Measurements from ENCODE around the gene FBXO10.
"Not testable (repeated sequence)": the region's sequence is repeated elsewhere in the genome, so short reads cannot be mapped to it uniquely, and the experiment has no call there.

Gene FBXO10

DNA sequence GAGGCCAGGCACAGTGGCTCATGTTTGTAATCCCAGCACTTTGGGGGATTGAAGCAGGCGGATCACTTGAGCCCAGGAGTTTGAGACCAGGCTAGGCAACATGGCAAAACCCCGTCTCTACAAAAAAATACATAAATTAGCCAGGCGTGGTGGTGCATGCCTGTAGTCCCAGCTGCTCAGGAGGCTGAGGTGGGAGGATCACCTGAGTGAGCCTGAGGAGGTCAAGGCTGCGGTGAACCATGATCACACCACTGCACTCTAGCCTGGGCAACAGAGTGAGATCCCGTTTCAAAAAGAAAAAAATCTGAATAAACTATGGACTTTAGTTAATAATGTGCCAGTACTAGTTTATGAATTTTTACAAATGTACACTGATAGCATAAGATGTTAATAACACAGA lies 66.1 kb downstream of the FBXO10 start:
- DNase-seq = not testable (repeated sequence)

DNA sequence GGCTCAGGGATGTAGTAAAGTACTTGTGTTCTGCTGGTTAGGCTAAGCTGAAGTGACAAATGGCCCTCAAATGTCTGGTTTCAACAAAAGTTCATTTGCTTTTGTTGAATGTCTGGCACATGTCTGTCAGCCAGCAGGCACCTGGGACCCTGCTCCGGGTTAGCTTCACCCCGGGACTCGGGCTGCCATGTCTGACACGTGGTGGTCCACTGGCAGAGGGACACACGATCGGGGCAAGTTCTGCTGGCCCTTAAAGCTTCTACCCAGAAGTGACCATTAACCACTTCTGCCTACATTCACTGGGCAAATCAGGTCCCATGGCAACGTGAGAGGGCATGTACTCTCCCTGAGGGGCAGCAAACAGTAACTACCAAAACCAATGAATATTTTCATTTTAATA lies 66.6 kb downstream of the FBXO10 start:
- DNase-seq = no peak

DNA sequence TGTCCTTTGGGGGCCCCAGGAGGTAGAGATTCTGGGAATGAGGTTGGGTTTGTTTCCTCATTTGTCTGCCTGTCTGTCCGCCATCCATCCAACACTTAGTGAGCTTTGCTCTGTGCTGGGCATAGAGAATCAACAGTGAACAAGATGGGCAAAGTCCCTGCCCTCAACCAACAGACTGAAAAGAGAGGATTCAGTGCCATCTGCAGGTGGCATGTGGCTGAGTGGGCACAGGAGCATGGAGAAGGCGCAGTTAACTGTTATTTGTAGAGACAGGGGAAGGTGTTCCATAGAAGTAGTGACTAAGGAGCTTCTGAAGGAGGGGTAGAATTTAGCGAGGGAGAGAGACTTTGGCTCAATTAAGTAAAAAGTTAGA lies 67.4 kb downstream of the FBXO10 start:
- DNase-seq = peak; percentile 19

DNA sequence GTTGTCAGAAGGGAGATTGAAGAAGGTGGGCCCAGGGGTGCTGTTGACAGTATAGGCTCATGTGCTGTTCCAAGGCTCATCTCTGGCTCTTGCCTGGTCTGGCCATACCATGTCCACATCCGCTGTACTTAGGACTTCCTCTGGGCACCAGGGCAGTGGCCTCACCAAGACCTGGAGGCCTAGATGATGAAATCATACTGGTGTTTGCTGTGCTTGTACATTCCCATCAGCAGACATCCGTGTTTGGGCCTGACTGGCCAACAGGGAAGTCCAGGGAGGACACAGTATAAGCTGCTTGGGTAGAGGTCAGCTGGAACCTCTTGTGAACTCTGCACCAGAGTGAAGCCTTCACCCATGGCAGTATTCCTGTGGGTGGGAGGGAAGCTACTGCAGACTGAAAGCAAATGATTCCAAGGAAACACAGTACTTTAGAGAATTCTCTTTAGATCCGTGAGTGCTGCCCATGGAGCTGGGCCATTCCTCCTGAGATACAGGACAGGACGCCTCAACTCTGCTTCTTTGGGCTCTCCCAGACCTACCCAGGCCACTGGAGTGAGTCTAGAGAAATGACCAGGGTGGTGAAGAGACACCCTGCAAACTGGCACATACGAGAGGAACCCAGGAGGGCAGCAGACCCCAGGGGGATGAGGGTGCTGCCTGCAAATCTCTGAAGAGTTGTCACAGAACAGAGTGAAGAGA lies 67.9 kb downstream of the FBXO10 start:
- DNase-seq = no peak

DNA sequence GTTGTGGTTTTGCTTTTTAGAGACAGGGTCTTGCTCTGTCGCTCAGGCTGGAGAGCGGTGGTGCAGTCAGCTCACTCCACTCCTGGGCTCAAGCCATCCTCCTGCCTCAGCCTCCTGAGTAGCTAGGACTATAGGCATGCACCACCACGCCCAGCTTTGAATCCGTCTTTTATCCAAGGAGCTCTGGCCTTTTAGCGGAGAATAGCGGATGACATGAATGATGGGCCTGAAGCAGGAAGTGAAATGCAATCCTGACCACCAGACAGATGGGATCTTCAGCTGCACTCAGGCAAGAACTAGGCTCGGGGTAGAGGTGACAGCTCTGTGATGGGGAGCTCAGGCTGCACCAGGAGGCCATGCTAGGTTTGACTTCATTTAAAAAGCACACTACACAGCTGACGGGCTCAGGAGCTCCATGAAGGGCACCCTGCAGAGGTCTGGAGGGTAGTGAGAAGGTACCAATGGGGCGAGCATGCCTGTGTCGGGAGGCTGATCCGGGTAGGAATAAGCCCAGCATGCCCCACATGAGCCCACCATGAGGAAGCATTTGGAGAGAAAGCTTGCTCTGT lies 68.5 kb downstream of the FBXO10 start:
- no peak for DNase-seq

DNA sequence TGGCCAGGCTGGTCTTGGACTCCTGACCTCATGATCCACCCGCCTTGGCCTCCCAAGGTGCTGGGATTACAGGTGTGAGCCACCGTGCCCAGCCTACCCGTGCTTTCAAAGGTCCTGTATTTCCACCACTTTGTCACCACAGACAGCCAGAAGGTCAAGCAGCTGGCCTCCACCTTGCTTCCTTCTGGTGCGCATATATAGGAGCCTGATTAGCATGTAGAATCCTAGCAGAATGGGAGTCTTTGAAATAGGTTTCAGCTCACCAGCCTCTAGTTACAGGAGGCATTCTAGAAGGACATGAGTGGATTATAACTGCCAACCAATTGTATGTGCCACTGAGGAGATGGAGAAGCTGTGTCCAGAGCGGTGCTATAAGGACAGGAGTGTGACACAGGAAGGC lies 71.6 kb downstream of the FBXO10 start:
- no peak for DNase-seq

DNA sequence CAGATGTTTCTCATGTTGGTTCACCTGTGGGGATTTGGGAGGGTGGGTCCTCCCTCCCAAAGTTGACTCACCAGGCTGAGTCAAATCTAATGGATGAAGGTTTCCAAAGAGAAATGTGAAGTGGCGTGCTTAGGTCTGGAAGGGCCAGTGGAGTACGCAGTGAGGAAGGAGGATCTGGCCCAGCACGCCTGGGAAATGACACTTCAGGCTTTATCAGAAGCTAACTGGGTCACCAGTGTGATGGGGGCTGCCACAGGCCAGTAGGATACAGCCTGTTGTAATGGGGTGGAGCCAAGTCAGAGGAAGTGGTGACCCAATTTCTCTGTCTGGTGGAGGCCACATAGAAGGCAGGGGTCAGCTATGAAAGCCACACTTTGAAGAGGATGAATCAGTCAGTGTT lies 72.4 kb downstream of the FBXO10 start:
- peak; percentile 22 for DNase-seq

DNA sequence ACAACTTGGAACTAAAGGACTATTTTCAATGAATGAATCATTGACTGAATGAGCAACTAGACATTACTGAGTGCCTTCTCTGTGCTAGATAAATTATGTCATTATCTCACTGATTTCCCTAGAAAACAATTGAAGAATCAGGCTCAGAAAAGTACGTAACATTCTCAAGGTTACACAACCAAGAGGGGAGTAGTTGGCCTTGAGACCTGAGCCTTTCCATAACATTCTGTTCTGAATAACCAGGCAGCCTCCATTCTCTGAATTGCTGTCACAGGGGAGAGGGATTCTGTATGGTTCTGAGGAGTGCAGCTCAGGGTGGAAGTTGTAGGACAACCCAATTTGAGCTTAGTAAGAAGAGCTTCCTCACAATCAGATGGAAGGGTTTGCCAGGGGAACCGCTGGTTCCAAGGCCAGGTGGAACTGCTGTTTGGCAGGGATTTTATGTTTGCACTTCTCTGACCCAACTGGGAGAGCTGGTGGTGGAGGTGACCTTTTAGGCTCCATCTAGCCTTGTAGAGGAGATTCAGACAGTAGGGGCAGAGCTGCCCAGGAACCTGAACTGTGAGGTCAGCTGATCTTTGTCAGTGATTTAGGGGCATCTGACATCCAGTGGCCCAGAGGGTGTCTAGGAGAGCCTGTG lies 74.1 kb downstream of the FBXO10 start:
- no peak for DNase-seq

DNA sequence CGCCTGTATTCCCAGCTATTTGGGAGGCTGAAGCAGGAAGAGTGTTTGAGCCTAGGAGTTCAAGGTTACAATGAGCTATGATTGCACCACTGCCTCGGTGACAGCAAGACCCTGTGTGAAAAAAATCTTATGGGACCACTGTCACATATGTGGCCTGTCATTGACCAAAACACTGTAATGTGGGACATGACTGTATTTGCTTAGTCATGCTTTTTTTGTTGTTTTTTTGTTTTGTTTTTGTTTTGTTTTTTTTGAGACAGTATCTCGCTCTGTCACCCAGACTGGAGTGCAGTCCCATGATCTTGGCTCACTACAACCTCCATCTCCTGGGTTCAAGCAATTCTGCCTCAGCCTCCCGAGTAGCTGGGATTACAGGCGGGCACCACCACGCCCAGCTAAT lies 76.9 kb downstream of the FBXO10 start:
- no peak for DNase-seq

DNA sequence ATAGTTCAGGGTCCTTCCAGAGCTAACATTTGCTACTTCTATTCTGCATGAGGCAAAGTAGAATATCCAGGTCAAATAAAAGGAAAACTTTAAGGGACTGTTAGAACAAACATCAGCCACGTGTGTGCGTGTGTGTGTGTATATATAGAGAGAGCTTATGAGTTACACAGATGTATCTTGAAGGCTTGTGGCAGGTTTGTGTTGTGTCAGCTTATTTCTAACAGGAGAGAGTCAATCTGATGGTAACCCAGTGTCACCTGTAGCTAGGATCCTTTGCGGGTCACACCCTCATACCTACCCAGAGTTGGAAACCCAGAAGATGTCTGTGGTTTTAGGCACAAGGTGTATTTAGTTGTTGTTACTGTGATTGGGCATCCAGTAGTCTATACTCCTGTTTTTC lies 77.7 kb downstream of the FBXO10 start:
- no peak for DNase-seq

DNA sequence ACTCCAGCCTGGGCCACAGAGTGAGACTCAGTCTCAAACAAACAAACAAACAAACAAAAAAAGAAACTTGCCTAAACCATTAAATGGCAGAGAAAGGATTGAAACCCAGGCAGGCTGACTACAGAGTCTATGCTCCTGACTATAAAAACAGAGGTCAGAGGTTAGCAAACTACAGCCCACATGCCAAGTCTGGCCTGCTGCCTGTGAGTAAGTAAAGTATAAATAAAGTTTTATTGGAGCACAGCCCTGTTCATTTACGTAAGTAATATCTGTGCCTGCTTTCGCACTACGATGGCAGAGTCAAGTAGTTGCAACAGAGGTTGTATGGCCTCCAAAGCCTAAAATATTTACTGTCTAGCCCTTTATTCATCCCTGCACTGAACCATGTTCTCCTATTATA lies 78.9 kb downstream of the FBXO10 start:
- DNase-seq = no peak

DNA sequence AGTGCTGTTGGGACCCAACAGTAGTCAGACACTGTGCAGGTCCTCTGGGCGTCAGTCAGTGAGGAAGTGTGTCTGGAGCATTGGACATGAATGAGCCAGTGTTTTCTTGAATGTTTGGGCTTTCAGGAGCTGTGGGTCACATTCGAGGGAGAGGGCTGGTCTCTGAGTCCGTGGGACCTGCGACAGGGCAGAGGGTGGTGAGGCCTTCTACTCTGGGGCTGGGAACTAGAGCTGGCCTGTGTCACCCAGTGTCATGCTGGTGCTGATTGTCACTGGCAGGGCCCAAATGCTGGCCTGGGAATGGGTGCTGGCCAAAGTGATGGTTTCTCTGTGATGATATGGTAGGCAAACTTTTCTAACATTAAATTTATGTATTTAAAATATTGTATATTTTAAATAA lies 80.2 kb downstream of the FBXO10 start:
- DNase-seq = no peak

DNA sequence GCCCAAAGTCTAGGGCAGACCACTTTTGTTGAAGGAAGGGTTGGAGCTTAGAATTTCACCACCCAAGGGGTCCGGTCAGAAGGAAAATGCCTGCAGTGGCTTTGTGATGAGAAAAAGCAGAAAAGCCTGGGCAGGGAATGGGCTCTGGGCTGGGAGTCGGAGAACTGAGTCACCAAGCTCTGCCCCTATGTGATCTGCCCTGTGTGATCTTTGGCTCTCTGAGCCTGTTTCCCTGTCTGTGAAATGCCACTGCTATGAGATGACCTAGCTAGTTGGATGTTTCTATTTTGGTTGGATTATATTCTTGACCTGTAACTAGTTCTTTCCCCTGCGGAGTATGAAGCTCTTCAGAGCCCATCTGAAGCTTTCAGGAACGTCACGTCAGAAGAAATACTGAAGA lies 80.6 kb downstream of the FBXO10 start:
- no peak for DNase-seq

DNA sequence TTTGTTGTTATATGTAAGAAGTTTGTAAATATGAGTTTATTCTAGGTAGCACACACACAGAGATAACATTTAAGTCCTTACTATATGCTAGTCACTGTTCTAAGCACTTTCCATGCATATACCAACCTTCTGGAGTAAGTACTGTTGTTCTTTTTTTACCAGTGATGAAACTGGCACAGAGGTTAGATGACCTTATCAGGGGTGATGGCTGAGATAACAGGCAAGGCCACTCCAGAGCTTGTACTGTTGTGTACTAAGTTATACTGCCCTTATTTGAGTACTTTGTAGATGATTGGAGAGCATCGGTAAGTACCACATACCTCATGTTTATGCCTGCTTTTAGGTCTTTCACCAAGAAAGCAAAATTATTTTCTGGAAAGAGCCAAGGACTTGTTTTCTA lies 84.2 kb downstream of the FBXO10 start:
- DNase-seq = no peak

DNA sequence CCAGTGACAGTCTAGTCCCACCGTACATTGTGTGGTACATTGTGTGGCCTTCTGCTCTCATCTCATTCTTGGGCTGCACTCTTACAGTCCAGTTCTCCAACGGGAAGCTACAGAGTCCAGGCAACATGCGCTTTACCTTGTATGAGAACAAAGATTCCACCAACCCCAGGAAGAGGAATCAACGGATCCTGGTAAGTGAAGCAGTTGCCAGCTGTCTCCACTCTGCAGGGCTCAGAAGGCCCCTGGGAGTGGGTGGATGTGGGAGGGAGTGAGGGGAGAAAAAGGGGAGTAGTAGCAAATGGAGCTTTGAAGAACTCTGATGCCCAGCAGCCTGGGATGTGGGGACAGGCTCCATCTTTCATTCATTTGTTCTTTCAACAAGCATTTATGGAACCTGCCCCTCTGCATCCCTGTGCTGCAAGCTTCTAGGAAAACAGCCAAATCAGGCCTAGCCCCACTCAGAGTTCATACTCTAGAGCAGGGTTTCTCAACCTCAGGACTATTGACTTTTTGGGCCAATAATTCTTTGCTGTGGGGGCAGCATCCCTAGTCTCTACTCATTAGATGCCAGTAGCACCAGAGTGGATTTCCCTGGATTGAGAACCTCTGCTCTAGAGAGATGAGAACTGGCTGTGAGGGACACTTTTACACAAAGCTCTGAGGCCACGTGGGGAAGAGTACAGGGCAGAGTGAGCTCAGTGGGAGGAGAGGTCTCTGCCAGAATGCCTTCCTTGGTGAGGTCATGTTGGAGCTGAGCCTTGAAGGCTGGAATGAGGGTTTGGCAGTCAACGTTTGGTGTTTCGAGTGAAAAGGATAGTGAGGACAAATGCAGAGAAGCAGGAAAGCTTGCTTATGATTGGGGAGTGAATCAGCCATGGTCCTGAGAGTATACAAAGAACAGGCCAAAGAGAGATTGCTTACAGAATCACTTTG lies 89.3 kb downstream of the FBXO10 start:
- DNase-seq = peak; percentile 33

DNA sequence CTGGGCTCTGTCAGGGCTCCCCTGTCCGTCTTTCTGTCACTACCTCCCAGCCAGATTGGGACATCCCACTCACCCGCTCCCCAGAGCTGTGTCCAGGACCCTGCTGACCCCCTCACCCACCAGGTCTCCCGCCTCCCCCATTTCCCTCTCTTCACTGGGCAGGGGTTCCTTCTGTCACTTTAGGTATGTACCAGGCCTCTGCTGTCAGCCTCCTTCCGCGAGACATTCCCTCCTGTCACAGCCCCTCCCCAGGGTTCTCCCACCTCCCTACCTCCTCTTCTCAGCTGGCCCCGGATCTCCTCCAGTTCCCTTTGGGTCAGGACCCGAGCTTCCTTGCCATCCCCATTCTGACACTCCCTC lies 89.9 kb downstream of the FBXO10 start:
- no peak for DNase-seq

DNA sequence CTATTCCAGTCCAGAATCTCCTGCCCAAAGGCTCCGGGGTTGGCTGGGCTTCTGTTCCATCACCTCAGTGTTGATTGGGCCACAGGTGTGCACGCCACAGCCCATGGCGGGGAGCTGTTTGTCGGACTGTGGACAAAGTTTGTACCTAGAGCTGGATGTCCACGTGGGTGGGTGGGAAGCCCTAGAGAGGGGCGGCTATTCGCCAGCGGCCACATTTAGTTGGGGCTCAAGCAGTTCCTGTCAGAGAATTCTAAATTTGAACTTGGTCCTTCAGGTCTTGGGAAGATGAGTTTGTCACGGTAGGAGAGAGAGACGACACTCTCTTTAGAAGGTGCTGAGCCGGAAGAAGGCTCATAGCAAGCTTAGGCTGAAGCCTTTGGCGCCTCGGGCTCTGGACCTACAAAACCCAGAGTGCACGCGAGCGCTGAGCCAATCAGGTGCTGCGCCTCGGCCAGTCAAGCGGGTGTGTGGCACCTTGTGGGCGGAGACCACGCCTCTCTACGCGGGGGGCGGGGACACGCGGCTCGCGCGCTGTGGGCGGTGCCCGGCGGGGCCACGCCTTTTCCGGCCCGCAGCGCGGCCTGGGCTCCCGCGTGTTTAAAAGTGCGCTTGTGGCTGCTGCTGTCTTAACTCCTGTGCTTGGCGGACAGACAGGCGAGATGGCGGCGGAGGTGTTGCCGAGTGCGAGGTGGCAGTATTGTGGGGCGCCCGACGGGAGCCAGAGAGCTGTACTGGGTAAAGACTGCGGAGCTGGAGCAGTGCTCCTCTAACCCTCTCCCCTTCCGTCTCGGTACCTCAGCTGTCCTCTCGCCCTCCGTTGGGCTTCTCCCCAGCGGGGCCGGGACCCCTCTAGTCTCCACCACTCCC lies 90.6 kb downstream of the FBXO10 start, which contains the start of gene POLR1E:
TSS of gene POLR1E (plus strand) at position 560 of the 867 bp plus-strand sequence. CDS start at position 660, 100 bp downstream.
- DNase-seq = peak; percentile 98

DNA sequence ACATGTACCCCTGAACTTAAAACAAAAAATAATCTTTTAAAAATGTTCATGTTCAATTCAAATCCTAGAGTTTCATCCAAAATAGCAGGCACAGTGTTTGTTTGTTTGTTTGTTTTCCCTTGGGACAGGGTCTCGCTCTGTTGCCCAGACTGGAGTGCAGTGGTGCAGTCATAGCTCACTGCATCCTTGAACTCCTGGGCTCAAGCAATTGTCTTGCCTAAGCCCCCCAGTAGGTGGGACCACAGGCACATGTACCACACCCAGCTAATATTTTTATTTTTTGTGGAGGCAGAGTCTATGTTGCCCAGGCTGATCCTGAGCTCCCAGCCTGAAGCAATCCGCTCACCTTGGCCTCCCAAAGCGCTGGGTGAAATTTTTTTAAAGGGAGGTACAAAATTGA lies 95.4 kb downstream of the FBXO10 start:
- peak; percentile 10 for DNase-seq

DNA sequence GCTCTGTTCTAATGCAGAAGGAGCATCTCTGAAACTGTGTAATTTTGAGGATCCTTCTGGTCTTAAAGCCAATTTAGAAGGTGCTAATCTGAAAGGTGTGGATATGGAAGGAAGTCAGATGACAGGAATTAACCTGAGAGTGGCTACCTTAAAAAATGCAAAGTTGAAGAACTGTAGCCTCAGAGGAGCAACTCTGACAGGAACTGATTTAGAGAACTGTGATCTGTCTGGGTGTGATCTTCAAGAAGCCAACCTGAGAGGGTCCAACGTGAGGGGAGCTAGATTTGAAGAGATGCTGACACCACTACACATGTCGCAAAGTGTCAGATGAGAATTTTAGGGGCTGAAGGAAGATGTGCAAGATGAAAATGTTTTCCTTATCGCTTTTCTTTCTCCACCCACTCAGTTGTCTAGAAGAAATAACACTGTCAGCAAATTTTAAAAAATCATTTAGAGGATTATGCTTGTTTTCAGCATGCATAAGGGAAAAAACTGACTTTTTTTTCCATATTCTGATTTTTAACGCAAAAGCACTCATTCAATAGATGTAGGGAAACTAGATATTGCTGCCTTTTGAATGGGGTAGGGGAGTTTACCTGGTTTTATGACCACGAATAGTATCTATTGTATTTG lies 98.1 kb downstream of the FBXO10 start:
- DNase-seq = not testable (repeated sequence)

DNA sequence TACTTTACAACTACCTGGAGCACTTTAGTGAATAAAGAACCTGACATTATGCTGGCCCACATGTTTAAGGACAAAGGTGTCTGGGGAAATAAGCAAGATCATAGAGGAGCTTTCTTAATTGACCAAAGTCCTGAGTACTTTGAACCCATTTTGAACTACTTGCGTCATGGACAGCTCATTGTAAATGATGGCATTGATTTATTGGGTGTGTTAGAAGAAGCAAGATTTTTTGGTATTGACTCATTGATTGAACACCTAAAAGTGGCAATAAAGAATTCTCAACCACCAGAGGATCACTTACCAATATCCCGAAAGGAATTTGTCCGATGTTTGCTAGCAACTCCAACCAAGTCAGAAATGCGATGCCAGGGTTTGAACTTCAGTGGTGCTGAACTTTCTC lies 98.7 kb downstream of the FBXO10 start:
- DNase-seq = not testable (repeated sequence)

DNA sequence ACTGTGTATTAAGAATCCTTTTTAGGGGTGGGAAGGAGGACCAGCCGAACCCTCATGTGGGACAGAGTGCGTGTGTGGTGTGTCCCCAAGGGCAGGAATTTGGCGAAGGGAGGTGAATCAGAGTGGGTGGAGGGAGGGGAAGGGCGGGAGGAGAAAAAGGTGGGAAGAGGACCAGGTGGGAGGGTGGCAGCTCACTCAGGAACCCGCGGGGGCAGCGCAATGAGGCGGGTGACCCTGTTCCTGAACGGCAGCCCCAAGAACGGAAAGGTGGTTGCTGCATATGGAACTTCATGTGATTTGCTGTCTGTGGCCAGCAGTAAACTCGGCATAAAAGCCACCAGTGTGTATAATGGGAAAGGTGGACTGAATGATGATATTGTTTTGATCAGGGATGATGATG lies 99.2 kb downstream of the FBXO10 start:
- DNase-seq = no peak

DNA sequence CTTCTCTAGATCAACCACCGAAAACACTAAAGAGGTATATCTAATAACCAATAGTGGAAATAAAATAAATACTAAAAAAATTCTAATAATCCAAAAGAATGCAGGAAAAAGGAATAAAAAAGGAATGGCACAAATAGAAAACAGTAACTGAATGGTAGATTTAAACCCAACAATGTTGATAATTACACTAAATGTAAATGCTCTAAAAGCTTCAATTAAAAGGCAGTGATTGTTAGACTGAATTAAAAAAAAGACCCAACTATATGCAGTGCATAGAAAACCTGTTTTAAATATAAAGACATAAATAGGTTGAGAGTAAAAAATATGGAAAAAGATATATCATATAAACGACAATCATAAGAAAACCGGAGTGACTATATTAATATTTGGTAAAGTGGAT lies 101.7 kb downstream of the FBXO10 start:
- DNase-seq = no peak

All from hematopoietic multipotent progenitor cell treated with erythropoietin and hydrocortisone succinate and interleukin-3 and kit ligand, for 6 days (in vitro differentiated cells).